Tibial artery (tissue), 4 donors: ENCODE measurements around the gene EPX.

Experiments
- DNase-seq, 2 donors: peaks; one replicate each; pipeline ENCODE4 v3.0.0-alpha.2; 2019
- H3K27ac ChIP-seq, 2 donors: fragments of 200-600 bp; sonication (generic) in 1 of 2; 1 replicate in 1 of 2; 2 replicates in 1 of 2; pipeline ENCODE4 v1.5.1; 2018 to 2019; ENCODE audit warnings: mild to moderate bottlenecking in 1 of 2
- H3K27me3 ChIP-seq, 2 donors: fragments of 200-600 bp; sonication (generic) in 1 of 2; one replicate each; pipeline versions ENCODE4 v1.5.1 to v1.6.0; 2016 to 2019
- H3K36me3 ChIP-seq, 3 donors: fragments of 200-600 bp; sonication (generic) in 2 of 3; one replicate each; pipeline ENCODE4 v1.5.1; 2016 to 2019; ENCODE audit warnings: mild to moderate bottlenecking in 2 of 3
- H3K4me1 ChIP-seq, 4 donors: fragments of 200-600 bp; sonication (generic) in 2 of 4; 1 replicate in 3 of 4; 2 replicates in 1 of 4; pipeline ENCODE4 v1.5.1; 2016 to 2019
- H3K4me3 ChIP-seq, 2 donors: fragments of 200-600 bp; sonication (generic) in 1 of 2; 1 replicate in 1 of 2; 2 replicates in 1 of 2; pipeline ENCODE4 v1.5.1; 2018 to 2019; ENCODE audit warnings: mild to moderate bottlenecking in 2 of 2
- H3K9me3 ChIP-seq, 3 donors: fragments of 200-600 bp; sonication (generic) in 1 of 3; one replicate each; pipeline ENCODE4 v1.5.1; 2016 to 2019
- intact Hi-C: fragments of 100-400 bp; cut with DNase I; formaldehyde crosslinking; loops from one replicate; pipeline ENCODE4 v1.15.0; 2023; ENCODE audit warnings: low total_unique reads
- TF ChIP-seq, protein P1 (sequence below), 2 experiments: fragments of 200-600 bp in 1 of 2; fragments of 450-650 bp in 1 of 2; IDR thresholded peaks; one replicate each; pipeline ENCODE4 v1.5.1; 2017 to 2019; ENCODE audit warnings: antibody characterized with exemption in 2 of 2, mild to moderate bottlenecking in 1 of 2, moderate library complexity in 1 of 2

The EPX gene

DNA sequence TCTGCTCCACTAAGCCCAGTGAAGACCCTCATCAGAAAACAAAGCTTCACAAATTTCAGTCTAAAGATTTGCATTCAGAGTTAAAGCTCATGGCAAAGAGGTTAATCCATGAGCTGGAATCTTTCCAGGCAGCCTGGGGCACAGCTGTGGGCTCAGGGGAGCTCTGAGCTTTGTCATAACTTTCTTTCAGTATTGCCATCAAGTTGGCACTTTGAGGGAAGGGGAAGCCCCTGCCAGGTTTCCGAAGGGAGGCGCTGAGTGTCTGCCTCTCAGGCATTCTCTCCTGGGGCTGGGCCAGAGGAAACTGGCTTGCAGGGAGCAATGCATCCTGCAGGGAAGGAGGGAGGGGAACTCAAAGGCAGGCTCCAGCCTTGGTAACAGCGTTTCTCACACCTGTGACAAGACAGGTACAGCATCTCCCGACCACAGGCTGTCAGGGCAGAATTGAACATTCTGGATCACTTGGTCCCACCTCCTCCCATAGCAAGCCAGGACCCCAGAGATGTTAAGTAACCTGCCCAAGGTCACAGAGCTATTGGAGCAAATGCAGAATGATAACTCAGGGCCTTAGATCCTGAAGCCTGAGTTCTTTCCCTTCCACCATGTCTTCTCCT is 49.8 kb downstream of the EPX start:
- DNase-seq, result no peak
- H3K27me3 ChIP-seq, result peaks cover 0 to 61% of the 10 kb centered on the region in 2 donors
- H3K9me3 ChIP-seq, result no peaks in the 10 kb centered on the region
- no peak overlapping the region for H3K27ac ChIP-seq
- no peaks in the 10 kb centered on the region for H3K4me1 ChIP-seq
- H3K36me3 ChIP-seq, result no peaks in the 10 kb centered on the region
- TF ChIP-seq, protein P1, sequence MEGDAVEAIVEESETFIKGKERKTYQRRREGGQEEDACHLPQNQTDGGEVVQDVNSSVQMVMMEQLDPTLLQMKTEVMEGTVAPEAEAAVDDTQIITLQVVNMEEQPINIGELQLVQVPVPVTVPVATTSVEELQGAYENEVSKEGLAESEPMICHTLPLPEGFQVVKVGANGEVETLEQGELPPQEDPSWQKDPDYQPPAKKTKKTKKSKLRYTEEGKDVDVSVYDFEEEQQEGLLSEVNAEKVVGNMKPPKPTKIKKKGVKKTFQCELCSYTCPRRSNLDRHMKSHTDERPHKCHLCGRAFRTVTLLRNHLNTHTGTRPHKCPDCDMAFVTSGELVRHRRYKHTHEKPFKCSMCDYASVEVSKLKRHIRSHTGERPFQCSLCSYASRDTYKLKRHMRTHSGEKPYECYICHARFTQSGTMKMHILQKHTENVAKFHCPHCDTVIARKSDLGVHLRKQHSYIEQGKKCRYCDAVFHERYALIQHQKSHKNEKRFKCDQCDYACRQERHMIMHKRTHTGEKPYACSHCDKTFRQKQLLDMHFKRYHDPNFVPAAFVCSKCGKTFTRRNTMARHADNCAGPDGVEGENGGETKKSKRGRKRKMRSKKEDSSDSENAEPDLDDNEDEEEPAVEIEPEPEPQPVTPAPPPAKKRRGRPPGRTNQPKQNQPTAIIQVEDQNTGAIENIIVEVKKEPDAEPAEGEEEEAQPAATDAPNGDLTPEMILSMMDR (IDR thresholded peaks at IDR 0.05), result no peak
- no peak overlapping the region for H3K4me3 ChIP-seq
- intact Hi-C loops, result no loop called here

DNA sequence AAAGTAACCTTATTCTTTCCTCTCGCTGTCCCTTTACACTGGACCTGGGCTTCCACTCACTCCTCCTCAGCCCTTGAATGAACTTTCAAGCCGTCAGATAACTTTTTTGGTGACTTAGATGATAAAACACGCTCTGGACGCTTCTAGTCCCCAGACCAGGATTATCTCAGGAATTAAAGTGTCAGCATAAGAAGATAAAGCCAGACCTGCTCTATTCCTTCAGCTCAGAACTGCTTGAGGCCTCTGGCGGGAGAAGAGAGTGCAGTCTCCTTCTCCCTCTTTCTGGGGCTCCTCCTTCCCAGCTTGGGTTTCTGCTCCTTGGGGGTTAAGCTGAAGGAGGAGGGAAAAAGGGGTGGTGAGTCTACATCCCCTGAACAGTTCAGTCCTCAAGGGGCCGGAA is 52.4 kb downstream of the EPX start:
- TF ChIP-seq, protein P1 (IDR thresholded peaks at IDR 0.05), result no peak
- Histone ChIP-seq H3K27ac (no peak overlapping the region), H3K27me3 (peaks cover 0 to 66% of the 10 kb centered on the region in 2 donors), H3K9me3 (no peaks in the 10 kb centered on the region), H3K4me3 (no peak overlapping the region), H3K4me1 (peaks cover 0 to 13% (median 9%) of the 10 kb centered on the region in 4 donors), H3K36me3 (no peaks in the 10 kb centered on the region)
- intact Hi-C loops, result no loop called here
- DNase-seq, result no peak

DNA sequence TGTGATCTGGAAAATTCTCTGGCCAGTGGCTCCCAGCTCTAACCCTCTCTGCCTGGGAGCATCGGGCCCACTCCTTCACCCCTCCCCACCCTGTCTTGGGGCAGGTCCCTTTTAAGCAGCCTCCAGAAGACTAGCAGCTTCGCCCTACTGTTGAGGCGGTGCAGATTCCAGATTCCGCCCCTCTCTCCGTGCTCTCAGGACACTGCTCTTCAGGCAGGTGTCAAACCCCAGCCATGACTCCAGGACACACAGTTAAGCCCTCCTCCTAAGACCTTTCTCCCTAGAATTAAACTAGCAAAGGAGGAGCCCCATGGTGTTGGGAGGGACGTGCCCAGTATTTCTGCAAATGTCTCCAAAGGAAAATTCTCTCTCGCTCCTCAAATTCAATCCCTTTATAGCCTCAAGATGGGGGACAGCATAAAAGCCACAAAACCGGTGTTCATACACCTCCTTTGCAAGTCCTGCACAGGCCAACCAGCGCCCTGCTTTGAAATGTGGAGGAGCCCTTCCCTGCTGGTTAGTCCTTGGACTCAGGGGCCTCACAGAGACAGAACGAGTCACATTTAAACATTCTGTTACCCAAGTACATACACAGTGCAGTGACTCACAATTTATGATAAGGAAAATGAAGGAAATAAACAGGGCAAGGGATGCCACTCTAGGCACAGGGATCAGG is 53.0 kb downstream of the EPX start:
- Histone ChIP-seq H3K4me1 (peaks cover 0 to 14% (median 9%) of the 10 kb centered on the region in 4 donors), H3K27ac (no peak overlapping the region), H3K9me3 (no peaks in the 10 kb centered on the region), H3K4me3 (no peak overlapping the region), H3K36me3 (no peaks in the 10 kb centered on the region), H3K27me3 (peaks cover 0 to 70% of the 10 kb centered on the region in 2 donors)
- TF ChIP-seq, protein P1 (IDR thresholded peaks at IDR 0.05), result no peak
- DNase-seq, result no peak
- intact Hi-C loops, result no loop called here

DNA sequence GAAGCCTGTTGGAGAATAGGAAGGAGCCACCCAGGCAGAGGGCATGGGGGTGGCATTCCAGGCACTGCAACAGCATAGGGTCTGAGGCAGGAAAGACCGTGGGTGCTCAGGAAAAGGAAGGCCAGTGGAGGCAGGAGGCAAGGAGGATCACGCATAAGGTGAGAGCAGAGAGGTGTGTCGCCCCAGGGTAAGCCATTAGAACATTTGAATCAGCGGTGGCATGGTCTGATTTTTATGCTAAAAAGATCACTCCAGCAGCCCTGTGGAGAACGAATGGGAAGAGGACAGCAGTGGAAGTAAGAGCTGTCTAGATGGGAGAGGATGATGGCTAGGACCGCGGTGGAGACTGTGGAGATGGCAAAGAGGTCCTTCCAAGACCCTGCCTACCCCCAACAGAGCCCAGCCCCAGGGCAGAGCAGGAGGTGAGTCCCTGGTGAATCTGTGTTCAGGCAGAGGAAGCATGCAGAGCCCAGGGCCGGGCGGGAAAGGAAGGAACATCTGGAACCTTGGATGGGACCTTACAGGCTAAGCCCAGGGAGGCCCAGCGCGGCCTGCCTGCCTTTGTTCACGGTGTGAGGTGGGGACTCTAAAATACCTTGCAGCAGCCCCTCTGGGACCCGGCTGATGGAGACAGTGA is 53.7 kb downstream of the EPX start:
- H3K4me1 ChIP-seq, result peaks cover 0 to 14% (median 9%) of the 10 kb centered on the region in 4 donors
- no peaks in the 10 kb centered on the region for H3K9me3 ChIP-seq
- H3K27ac ChIP-seq, result no peak overlapping the region
- H3K27me3 ChIP-seq, result peaks cover 0 to 74% of the 10 kb centered on the region in 2 donors
- intact Hi-C loops, result no loop called here
- no peak overlapping the region for H3K4me3 ChIP-seq
- DNase-seq, result no peak
- TF ChIP-seq, protein P1 (IDR thresholded peaks at IDR 0.05), result no peak
- H3K36me3 ChIP-seq, result no peaks in the 10 kb centered on the region

DNA sequence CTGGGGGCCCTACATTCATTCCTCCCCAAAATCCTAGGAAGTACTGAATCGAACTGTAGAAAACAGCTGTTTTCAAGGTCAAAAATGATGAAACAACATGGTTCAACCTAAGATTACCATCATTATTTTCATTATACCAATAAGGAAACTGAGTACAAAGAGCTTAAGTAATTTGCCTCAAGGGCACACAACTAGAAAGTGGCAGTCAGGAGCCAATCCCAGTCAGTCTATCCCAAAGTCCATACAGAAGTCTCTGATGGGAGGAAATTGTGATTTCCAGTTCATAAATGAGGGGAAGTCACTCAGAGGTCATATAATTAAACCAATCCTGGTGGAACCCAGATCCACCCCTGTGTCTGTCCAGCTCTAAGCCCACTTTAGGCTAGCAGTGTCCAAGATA is 54.3 kb downstream of the EPX start:
- intact Hi-C loops, result no loop called here

More for the DNA sequence above, 54.3 kb downstream of the EPX start:
- peaks cover 0 to 14% (median 9%) of the 10 kb centered on the region in 4 donors for H3K4me1 ChIP-seq
- peaks cover 0 to 76% of the 10 kb centered on the region in 2 donors for H3K27me3 ChIP-seq
- H3K36me3 ChIP-seq, result no peaks in the 10 kb centered on the region
- DNase-seq, result no peak
- TF ChIP-seq, protein P1 (IDR thresholded peaks at IDR 0.05), result no peak
- H3K9me3 ChIP-seq, result no peaks in the 10 kb centered on the region
- H3K4me3 ChIP-seq, result no peak overlapping the region
- no peak overlapping the region for H3K27ac ChIP-seq
